HG02798 (cell line): ENCODE measurements around the gene EHHADH.
A peak's percentile ranks its signal among the peaks of the same experiment; 100 is the strongest.

ENCODE experiments used
- ATAC-seq: cut with Tn5 transposase; IDR thresholded peaks from one replicate; pipeline ENCODE4 v1.9.1; 2021; ENCODE audit warnings: mild to moderate bottlenecking; ENCODE audit not compliant: unreplicated experiment, poor library complexity

Gene EHHADH

GRCh38 chr3:185204894-185205293 lies 49.0 kb downstream of the EHHADH start:
- ATAC-seq: no peak

GRCh38 chr3:185200639-185201038 lies 53.2 kb downstream of the EHHADH start:
- ATAC-seq: no peak

- ATAC-seq: no peak
Measured at GRCh38 chr3:185199671-185200070, 54.2 kb downstream of the EHHADH start.

- ATAC-seq: no peak
Measured at GRCh38 chr3:185199206-185199605, 54.6 kb downstream of the EHHADH start.

GRCh38 chr3:185197068-185197467 lies 56.8 kb downstream of the EHHADH start:
- ATAC-seq: no peak

- no peak for ATAC-seq
Measured at GRCh38 chr3:185195652-185196051, 58.2 kb downstream of the EHHADH start.

- no peak for ATAC-seq
Measured at GRCh38 chr3:185188816-185189215, 65.0 kb downstream of the EHHADH start.

- no peak for ATAC-seq
Measured at GRCh38 chr3:185187391-185187790, 66.5 kb downstream of the EHHADH start.

GRCh38 chr3:185176750-185177359 lies 77.0 kb downstream of the EHHADH start:
- no peak for ATAC-seq

GRCh38 chr3:185175370-185175987 lies 78.4 kb downstream of the EHHADH start:
- ATAC-seq: peak; percentile 73

GRCh38 chr3:185172086-185173049 lies 81.5 kb downstream of the EHHADH start:
- ATAC-seq: no peak

GRCh38 chr3:185164428-185165217 lies 89.2 kb downstream of the EHHADH start:
- no peak for ATAC-seq

GRCh38 chr3:185162634-185163033 lies 91.2 kb downstream of the EHHADH start:
- no peak for ATAC-seq

- no peak for ATAC-seq
Measured at GRCh38 chr3:185161761-185162160, 92.1 kb downstream of the EHHADH start.

GRCh38 chr3:185157347-185157746 lies 96.5 kb downstream of the EHHADH start:
- no peak for ATAC-seq

GRCh38 chr3:185155678-185156077 lies 98.2 kb downstream of the EHHADH start:
- ATAC-seq: no peak

GRCh38 chr3:185153861-185154629 lies 99.8 kb downstream of the EHHADH start:
- ATAC-seq: no peak

GRCh38 chr3:185153171-185153771 lies 100.6 kb downstream of the EHHADH start:
- ATAC-seq: peak; percentile 7
